GM12875 (cell line): ENCODE data around the gene SLC13A2.

Experiments
- H3K4me3 ChIP-seq: one replicate; pipeline ENCODE4 v1.5.1; 2011; ENCODE audit warnings: low read depth, low read length, control low read depth
- CTCF ChIP-seq: IDR thresholded peaks from 2 replicates; pipeline ENCODE4 v1.5.1; 2011; ENCODE audit warnings: low read depth, mild to moderate bottlenecking, control low read depth, inconsistent platforms, low read length, moderate library complexity, borderline replicate concordance; ENCODE audit not compliant: insufficient read depth

Gene SLC13A2

GRCh38 chr17:28547096-28547622, 73.7 kb downstream of the SLC13A2 start:
- TF ChIP-seq CTCF: no peak
- peak overlapping the region; percentile 24 for H3K4me3 ChIP-seq
